NT2/D1 (cell line): ENCODE results near the gene UBR2.
"Not testable (repeated sequence)": the region's sequence is repeated elsewhere in the genome, so short reads cannot be mapped to it uniquely, and the experiment has no call there.

Experiments
- DNase-seq: peaks from one replicate; pipeline ENCODE4 v3.0.0-alpha.2; 2011; ENCODE audit warnings: low read depth, low spot score
- H3K27me3 ChIP-seq: 2 replicates; pipeline ENCODE4 v1.6.0; 2011; ENCODE audit warnings: mild to moderate bottlenecking; ENCODE audit not compliant: insufficient read length, insufficient read depth
- H3K36me3 ChIP-seq: 2 replicates; pipeline ENCODE4 v1.6.1; 2011; ENCODE audit warnings: mild to moderate bottlenecking, low read length, mixed read lengths; ENCODE audit not compliant: insufficient read depth, insufficient read length
- H3K4me1 ChIP-seq: 2 replicates; pipeline ENCODE4 v1.5.1; 2011; ENCODE audit not compliant: insufficient read depth, insufficient read length
- H3K4me3 ChIP-seq: 2 replicates; pipeline ENCODE4 v1.5.1; 2011; ENCODE audit warnings: low read depth; ENCODE audit not compliant: insufficient read length
- H3K9ac ChIP-seq: 2 replicates; pipeline ENCODE4 v1.6.0; 2011; ENCODE audit warnings: low read depth; ENCODE audit not compliant: insufficient read length
- H3K9me3 ChIP-seq: 2 replicates; pipeline ENCODE4 v1.5.1; 2011; ENCODE audit warnings: mild to moderate bottlenecking, low read length; ENCODE audit not compliant: insufficient read depth
- SUZ12 ChIP-seq: IDR thresholded peaks from 2 replicates; pipeline ENCODE4 v1.6.1; 2011; ENCODE audit not compliant: insufficient read length, insufficient read depth; ENCODE audit errors: extremely low read depth
- YY1 ChIP-seq: IDR thresholded peaks from 2 replicates; pipeline ENCODE4 v1.6.1; 2011; ENCODE audit not compliant: insufficient read length, insufficient read depth
- ZNF274 ChIP-seq: IDR thresholded peaks from 2 replicates; pipeline ENCODE4 v1.6.1; 2011; ENCODE audit warnings: mild to moderate bottlenecking, low read depth, low read length

The UBR2 gene

DNA sequence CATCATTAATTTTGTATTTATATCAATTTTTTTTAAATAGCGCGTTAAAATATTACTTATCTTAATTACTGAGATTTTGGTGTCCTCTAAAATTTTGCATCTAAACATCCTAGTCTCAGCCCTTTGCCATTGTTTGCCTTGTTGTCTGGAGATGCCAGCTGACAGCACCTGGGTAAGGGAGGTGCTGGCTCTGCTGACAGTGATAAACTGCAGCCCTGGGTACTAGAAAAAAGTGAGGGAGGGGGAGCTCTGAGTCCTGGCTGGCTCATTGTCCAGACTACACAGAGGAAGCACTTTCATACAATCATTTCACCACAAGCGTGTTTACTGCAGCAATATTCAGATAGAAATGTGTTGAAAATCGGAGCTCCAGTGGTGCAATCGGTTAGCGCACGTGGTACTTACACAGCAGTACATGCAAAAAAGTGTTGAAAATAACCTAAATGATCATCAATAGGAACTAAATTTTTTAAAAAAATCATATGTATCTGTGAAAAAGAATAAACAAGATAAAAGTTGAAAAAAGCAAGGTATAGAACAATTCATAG is 18.5 kb upstream of the UBR2 start:
- Histone ChIP-seq H3K4me3 (no peak overlapping the region), H3K36me3 (no peaks in the 10 kb centered on the region), H3K9ac (no peak overlapping the region), H3K27me3 (no peaks in the 10 kb centered on the region), H3K4me1 (no peaks in the 10 kb centered on the region), H3K9me3 (no peaks in the 10 kb centered on the region)
- DNase-seq: no peak
- TF ChIP-seq ZNF274 (no peak), YY1 (no peak), SUZ12 (no peak)

- DNase-seq: peak; percentile 54
- H3K27me3 ChIP-seq: no peaks in the 10 kb centered on the region
- no peaks in the 10 kb centered on the region for H3K36me3 ChIP-seq
- H3K4me3 ChIP-seq: peak overlapping the region; percentile 25
- H3K4me1 ChIP-seq: no peaks in the 10 kb centered on the region
- peak overlapping the region; percentile 34 for H3K9ac ChIP-seq
- no peaks in the 10 kb centered on the region for H3K9me3 ChIP-seq
- no peak for TF ChIP-seq ZNF274
- TF ChIP-seq YY1: no peak
- TF ChIP-seq SUZ12: no peak
Measured at GRCh38 chr6:42547407-42548329, 16.2 kb upstream of the UBR2 start.

- Histone ChIP-seq H3K9me3 (no peaks in the 10 kb centered on the region), H3K4me1 (no peaks in the 10 kb centered on the region), H3K4me3 (no peak overlapping the region), H3K9ac (no peak overlapping the region), H3K27me3 (no peaks in the 10 kb centered on the region), H3K36me3 (no peaks in the 10 kb centered on the region)
- no peak for DNase-seq
- TF ChIP-seq YY1 (no peak), ZNF274 (no peak), SUZ12 (no peak)
Measured at GRCh38 chr6:42550277-42550676, 13.6 kb upstream of the UBR2 start.

- Histone ChIP-seq H3K9ac (no peak overlapping the region), H3K4me1 (no peaks in the 10 kb centered on the region), H3K36me3 (no peaks in the 10 kb centered on the region), H3K27me3 (no peaks in the 10 kb centered on the region), H3K9me3 (no peaks in the 10 kb centered on the region), H3K4me3 (no peak overlapping the region)
- TF ChIP-seq ZNF274: no peak
- no peak for TF ChIP-seq YY1
- TF ChIP-seq SUZ12: no peak
- no peak for DNase-seq
Measured at GRCh38 chr6:42551217-42551616, 12.6 kb upstream of the UBR2 start.

- H3K4me3 ChIP-seq: no peak overlapping the region
- no peaks in the 10 kb centered on the region for H3K36me3 ChIP-seq
- TF ChIP-seq SUZ12 (no peak), YY1 (no peak), ZNF274 (no peak)
- no peaks in the 10 kb centered on the region for H3K27me3 ChIP-seq
- H3K9me3 ChIP-seq: no peaks in the 10 kb centered on the region
- no peak overlapping the region for H3K9ac ChIP-seq
- H3K4me1 ChIP-seq: no peaks in the 10 kb centered on the region
- no peak for DNase-seq
Measured at GRCh38 chr6:42552380-42552779, 11.4 kb upstream of the UBR2 start.

DNA sequence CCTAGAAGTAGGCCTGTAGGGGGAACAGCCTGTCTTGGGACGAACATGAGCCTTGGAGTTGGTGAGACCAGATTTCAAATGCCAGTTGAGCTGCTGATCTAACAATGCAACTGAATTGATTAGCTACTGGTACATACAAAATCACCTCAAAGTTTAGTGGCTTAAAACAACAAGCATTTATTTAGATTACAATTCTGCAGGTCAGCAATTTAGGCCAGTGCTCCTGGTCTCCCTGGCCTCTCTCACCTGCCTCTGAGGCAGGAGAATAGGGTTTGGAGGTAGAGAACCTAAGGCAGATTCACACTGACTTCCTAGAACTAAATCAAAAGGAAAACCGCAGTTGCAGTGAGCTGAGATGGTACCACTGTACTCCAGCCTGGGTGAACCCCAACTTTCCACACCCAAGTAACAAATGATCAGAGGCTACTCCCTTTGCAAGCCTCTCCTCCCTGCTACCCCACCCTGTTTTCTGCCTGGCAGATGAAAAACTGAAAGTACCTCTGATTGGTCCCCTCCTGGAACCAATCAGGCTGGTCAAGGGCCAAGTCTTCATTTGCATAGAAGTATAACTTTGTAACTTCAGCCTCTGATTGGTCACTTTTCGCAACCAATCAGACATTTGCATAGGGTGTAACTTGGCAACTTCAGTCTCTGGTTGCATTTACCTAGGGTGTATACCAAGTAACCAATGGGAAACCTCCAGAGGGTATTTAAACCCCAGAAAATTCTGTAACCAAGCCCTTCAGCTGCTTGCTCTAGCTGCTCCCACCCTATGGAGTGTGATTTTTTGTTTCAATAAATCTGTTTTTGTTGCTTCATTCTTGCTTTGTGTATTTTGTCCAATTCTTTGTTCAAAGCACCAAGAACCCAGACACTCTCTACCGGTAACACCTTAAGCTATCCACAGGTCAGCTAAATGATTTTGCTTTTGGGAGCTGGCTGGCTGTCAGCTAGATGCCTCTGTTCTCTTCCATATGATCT is 8.1 kb upstream of the UBR2 start:
- no peaks in the 10 kb centered on the region for H3K9me3 ChIP-seq
- H3K27me3 ChIP-seq: no peaks in the 10 kb centered on the region
- H3K4me3 ChIP-seq: no peak overlapping the region
- no peak for DNase-seq
- no peaks in the 10 kb centered on the region for H3K4me1 ChIP-seq
- no peaks in the 10 kb centered on the region for H3K36me3 ChIP-seq
- TF ChIP-seq YY1: no peak
- TF ChIP-seq ZNF274: no peak
- TF ChIP-seq SUZ12: no peak
- no peak overlapping the region for H3K9ac ChIP-seq

DNA sequence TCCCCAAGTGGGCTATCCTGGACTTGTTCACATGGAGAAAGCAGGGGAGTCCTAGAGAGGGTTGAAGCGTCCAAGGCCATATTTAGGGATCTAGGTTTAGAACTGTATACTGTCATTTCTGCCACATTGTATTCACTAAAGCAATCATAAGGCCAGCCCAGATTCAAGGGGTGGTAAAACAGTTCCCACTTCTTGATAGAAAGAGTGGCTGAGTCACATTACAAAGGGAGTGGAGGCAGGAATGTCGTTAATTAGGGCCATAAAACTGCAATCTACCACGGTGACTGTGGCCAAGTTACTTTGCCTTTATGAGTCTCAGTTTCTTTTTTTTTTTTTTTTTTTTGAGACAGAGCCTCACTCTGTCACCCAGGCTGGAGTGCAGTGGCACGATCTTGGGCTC is 7.4 kb upstream of the UBR2 start:
- H3K9me3 ChIP-seq: no peaks in the 10 kb centered on the region
- TF ChIP-seq ZNF274: no peak
- no peak for TF ChIP-seq YY1
- no peak for TF ChIP-seq SUZ12
- no peaks in the 10 kb centered on the region for H3K36me3 ChIP-seq
- no peaks in the 10 kb centered on the region for H3K27me3 ChIP-seq
- H3K4me1 ChIP-seq: no peaks in the 10 kb centered on the region
- H3K9ac ChIP-seq: no peak overlapping the region
- no peak for DNase-seq
- no peak overlapping the region for H3K4me3 ChIP-seq

- H3K9me3 ChIP-seq, H3K36me3 ChIP-seq, H3K9ac ChIP-seq, H3K4me1 ChIP-seq, H3K27me3 ChIP-seq, DNase-seq, H3K4me3 ChIP-seq: not testable (repeated sequence)
Measured at GRCh38 chr6:42559276-42559675, 4.6 kb upstream of the UBR2 start.
